Measurements from ENCODE around the gene MYPOP.

Gene MYPOP

DNA sequence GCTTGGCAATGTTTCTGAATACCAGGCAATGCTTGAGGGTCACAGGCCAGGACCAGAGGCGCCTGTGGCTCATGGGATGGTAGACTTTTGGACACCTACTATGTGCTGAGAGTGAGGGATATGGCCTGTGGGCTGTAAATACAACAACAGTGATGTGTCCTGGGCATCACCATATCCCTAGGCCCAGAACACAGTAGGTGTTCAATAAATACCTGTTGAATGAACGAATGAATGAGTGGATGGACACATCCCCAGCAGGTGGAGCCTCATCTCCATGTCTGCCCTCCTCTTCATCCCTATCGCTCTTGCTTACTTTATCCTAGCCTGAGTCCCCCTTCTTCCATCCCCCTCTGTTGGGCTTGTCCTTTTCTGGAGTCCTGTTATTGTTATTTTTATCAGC lies 28.6 kb upstream of the MYPOP start (continued):
- TF ChIP-seq ZNF266 (tag by site-specific recombination; IDR thresholded peaks at IDR 0.05; ENCODE audit: low read depth) (no peak), ZNF112 (tag by site-specific recombination; IDR thresholded peaks at IDR 0.05) (no peak), SCRT1 (tag by site-specific recombination; IDR thresholded peaks at IDR 0.05; ENCODE audit: borderline replicate concordance) (peak; percentile 30; the same call in 1 of the 2 replicates)
- TF ChIP-seq, protein P1, sequence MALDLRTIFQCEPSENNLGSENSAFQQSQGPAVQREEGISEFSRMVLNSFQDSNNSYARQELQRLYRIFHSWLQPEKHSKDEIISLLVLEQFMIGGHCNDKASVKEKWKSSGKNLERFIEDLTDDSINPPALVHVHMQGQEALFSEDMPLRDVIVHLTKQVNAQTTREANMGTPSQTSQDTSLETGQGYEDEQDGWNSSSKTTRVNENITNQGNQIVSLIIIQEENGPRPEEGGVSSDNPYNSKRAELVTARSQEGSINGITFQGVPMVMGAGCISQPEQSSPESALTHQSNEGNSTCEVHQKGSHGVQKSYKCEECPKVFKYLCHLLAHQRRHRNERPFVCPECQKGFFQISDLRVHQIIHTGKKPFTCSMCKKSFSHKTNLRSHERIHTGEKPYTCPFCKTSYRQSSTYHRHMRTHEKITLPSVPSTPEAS (tag by site-specific recombination; IDR thresholded peaks at IDR 0.05): no peak

DNA sequence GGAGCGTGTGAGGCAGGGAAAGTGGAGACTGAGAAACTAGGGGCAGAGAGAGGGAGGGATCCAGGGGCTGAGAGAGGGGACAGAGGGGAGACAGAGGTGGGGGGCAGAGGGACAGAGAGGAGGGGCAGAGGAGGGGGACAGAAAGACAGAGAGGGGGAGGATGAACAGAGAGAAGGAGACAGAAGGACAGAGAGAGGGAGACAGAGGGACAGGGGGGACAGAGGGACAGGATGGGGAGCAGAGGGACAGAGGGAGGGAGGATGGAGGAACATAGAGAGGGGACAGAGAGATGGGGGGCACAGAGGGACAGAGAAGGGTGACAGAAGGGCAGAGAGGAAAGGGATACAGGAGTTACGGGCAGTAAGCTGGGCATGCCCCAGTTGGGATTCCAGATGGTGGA lies 26.8 kb upstream of the MYPOP start:
- no peak overlapping the region for H3K4me3 ChIP-seq (ENCODE audit: low read depth, low read length)
- H3K4me1 ChIP-seq (ENCODE audit: control insufficient read depth, insufficient read depth, low read length): no peaks in the 10 kb centered on the region
- no peaks in the 10 kb centered on the region; a peak in 1 of 3 replicates for H3K36me3 ChIP-seq (ENCODE audit: control insufficient read depth in 2 of 2, insufficient read depth in 1 of 2, low read length in 2 of 2)
- no peaks in the 10 kb centered on the region for H3K9me3 ChIP-seq (ENCODE audit: control insufficient read depth, insufficient read depth, low read depth, low read length)
- no peak overlapping the region for H3K27ac ChIP-seq (ENCODE audit: extremely low read depth, low read depth, low read length)
- ChIA-PET CTCF (interaction anchor here (1.6 kb wide), 1 partner anchor 14 kb away, joined by 5 read pairs; no protein-coding TSS in a partner anchor), POLR2A (interaction anchor here (0.6 kb wide), 1 partner anchor 104 kb away, joined by 5 read pairs; no protein-coding TSS in a partner anchor)
- no peak for TF ChIP-seq ZNF37A (tag by site-specific recombination; IDR thresholded peaks at IDR 0.05)
- TF ChIP-seq MZF1 (tag by site-specific recombination; IDR thresholded peaks at IDR 0.05; ENCODE audit: borderline replicate concordance): no peak
- TF ChIP-seq ZSCAN18 (tag by site-specific recombination; IDR thresholded peaks at IDR 0.05): no peak
- no peak for TF ChIP-seq ZFP3 (tag by site-specific recombination; IDR thresholded peaks at IDR 0.05; ENCODE audit: low read depth)
- TF ChIP-seq OSR2 (tag by site-specific recombination; IDR thresholded peaks at IDR 0.05): no peak
- no peak for TF ChIP-seq ZNF488 (tag by site-specific recombination; IDR thresholded peaks at IDR 0.05)
- TF ChIP-seq ZNF777 (tag by site-specific recombination; IDR thresholded peaks at IDR 0.05; ENCODE audit: borderline replicate concordance): no peak
- TF ChIP-seq, protein P2, sequence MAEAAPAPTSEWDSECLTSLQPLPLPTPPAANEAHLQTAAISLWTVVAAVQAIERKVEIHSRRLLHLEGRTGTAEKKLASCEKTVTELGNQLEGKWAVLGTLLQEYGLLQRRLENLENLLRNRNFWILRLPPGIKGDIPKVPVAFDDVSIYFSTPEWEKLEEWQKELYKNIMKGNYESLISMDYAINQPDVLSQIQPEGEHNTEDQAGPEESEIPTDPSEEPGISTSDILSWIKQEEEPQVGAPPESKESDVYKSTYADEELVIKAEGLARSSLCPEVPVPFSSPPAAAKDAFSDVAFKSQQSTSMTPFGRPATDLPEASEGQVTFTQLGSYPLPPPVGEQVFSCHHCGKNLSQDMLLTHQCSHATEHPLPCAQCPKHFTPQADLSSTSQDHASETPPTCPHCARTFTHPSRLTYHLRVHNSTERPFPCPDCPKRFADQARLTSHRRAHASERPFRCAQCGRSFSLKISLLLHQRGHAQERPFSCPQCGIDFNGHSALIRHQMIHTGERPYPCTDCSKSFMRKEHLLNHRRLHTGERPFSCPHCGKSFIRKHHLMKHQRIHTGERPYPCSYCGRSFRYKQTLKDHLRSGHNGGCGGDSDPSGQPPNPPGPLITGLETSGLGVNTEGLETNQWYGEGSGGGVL (tag by site-specific recombination; IDR thresholded peaks at IDR 0.05): peak; percentile 64; the same call in 1 of the 2 replicates
- TF ChIP-seq ZBTB7A (tag by site-specific recombination; IDR thresholded peaks at IDR 0.05; ENCODE audit: low read depth): no peak
- TF ChIP-seq ZNF776 (tag by site-specific recombination; IDR thresholded peaks at IDR 0.05; ENCODE audit: borderline replicate concordance): no peak
- TF ChIP-seq, protein P3, sequence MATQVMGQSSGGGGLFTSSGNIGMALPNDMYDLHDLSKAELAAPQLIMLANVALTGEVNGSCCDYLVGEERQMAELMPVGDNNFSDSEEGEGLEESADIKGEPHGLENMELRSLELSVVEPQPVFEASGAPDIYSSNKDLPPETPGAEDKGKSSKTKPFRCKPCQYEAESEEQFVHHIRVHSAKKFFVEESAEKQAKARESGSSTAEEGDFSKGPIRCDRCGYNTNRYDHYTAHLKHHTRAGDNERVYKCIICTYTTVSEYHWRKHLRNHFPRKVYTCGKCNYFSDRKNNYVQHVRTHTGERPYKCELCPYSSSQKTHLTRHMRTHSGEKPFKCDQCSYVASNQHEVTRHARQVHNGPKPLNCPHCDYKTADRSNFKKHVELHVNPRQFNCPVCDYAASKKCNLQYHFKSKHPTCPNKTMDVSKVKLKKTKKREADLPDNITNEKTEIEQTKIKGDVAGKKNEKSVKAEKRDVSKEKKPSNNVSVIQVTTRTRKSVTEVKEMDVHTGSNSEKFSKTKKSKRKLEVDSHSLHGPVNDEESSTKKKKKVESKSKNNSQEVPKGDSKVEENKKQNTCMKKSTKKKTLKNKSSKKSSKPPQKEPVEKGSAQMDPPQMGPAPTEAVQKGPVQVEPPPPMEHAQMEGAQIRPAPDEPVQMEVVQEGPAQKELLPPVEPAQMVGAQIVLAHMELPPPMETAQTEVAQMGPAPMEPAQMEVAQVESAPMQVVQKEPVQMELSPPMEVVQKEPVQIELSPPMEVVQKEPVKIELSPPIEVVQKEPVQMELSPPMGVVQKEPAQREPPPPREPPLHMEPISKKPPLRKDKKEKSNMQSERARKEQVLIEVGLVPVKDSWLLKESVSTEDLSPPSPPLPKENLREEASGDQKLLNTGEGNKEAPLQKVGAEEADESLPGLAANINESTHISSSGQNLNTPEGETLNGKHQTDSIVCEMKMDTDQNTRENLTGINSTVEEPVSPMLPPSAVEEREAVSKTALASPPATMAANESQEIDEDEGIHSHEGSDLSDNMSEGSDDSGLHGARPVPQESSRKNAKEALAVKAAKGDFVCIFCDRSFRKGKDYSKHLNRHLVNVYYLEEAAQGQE (tag by site-specific recombination; IDR thresholded peaks at IDR 0.05): no peak
- no peak for TF ChIP-seq ZNF473 (tag by site-specific recombination; IDR thresholded peaks at IDR 0.05)
- TF ChIP-seq, protein P4, sequence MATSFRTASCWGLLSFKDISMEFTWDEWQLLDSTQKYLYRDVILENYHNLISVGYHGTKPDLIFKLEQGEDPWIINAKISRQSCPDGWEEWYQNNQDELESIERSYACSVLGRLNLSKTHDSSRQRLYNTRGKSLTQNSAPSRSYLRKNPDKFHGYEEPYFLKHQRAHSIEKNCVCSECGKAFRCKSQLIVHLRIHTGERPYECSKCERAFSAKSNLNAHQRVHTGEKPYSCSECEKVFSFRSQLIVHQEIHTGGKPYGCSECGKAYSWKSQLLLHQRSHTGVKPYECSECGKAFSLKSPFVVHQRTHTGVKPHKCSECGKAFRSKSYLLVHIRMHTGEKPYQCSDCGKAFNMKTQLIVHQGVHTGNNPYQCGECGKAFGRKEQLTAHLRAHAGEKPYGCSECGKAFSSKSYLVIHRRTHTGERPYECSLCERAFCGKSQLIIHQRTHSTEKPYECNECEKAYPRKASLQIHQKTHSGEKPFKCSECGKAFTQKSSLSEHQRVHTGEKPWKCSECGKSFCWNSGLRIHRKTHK (tag by site-specific recombination; IDR thresholded peaks at IDR 0.05): no peak
- TF ChIP-seq ZNF133 (tag by site-specific recombination; IDR thresholded peaks at IDR 0.05): no peak
- TF ChIP-seq ZNF514 (tag by site-specific recombination; IDR thresholded peaks at IDR 0.05): 0 out of 2 replicates have a peak, but pooled peaks have one; percentile 5
- TF ChIP-seq ZNF366 (tag by site-specific recombination; conservative IDR thresholded peaks at IDR 0.05): peak; percentile 65
- TF ChIP-seq ZNF585B (tag by site-specific recombination; IDR thresholded peaks at IDR 0.05): no peak
- no peak for TF ChIP-seq ZNF2 (tag by site-specific recombination; IDR thresholded peaks at IDR 0.05)
- no peak for TF ChIP-seq SP7 (tag by site-specific recombination; IDR thresholded peaks at IDR 0.05)
- TF ChIP-seq GLIS2 (tag by site-specific recombination; IDR thresholded peaks at IDR 0.05): no peak
- TF ChIP-seq ZSCAN5A (tag by site-specific recombination; IDR thresholded peaks at IDR 0.05): no peak
